Astrocyte of the spinal cord (primary cell): ENCODE measurements around the gene RAB1B.

Experiments used
- DNase-seq: peaks from one replicate; pipeline ENCODE4 v3.0.0; 2011; ENCODE audit warnings: low read depth, low spot score
- H3K4me3 ChIP-seq: 2 replicates; pipeline ENCODE4 v1.5.1; 2011; ENCODE audit warnings: low read depth, mild to moderate bottlenecking, low read length, moderate library complexity
- in situ Hi-C: cut with HindIII; loops from 2 replicates; pipeline ENCODE4 v1.10.0; 2017; ENCODE audit warnings: low sequenced_read_pairs
- TF ChIP-seq, protein P1 (sequence below): IDR thresholded peaks from 2 replicates; pipeline ENCODE4 v1.5.1; 2012; ENCODE audit warnings: low read depth, mild to moderate bottlenecking, low read length, inconsistent platforms

Gene RAB1B

DNA sequence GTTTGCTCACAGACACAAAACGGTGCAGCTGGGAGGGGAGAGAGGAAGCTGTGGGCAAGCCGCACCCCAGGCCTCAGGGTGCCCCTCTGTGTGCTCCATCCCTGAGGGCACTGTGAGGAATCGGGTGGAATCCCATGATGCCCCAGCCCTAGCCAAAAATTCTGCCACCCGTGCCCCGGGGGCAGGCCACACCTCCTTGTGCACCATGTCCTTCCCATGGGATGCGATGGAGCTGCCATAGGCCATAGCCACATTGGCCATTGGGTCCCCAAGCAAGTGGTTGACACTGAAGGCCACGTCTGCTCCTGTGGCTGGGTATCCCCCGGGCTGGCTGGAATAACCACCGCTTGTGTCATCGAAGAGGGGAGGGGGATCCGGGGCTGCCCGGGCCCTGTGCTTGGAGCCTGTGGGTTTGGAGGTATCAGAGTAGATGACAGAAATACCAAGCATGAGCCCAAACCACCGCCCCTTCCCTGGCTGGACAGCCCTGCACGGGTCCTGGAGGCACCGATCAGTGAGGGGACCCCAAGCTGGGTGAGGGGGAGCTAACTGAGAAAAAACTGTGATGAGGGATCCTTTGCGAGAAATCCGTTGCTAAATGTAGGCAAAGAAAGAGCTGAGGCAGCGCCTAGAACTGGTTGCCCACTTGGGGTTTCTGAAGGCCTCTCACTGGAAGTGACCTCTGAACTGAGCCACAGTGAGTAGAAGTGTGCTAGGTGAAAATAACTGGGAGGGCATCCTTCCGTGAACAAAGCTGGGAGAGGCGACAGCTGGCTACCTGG is 19.6 kb downstream of the RAB1B start:
- in situ Hi-C loops, result no loop called here
- peak overlapping the region; percentile 89 for H3K4me3 ChIP-seq
- TF ChIP-seq, protein P1, sequence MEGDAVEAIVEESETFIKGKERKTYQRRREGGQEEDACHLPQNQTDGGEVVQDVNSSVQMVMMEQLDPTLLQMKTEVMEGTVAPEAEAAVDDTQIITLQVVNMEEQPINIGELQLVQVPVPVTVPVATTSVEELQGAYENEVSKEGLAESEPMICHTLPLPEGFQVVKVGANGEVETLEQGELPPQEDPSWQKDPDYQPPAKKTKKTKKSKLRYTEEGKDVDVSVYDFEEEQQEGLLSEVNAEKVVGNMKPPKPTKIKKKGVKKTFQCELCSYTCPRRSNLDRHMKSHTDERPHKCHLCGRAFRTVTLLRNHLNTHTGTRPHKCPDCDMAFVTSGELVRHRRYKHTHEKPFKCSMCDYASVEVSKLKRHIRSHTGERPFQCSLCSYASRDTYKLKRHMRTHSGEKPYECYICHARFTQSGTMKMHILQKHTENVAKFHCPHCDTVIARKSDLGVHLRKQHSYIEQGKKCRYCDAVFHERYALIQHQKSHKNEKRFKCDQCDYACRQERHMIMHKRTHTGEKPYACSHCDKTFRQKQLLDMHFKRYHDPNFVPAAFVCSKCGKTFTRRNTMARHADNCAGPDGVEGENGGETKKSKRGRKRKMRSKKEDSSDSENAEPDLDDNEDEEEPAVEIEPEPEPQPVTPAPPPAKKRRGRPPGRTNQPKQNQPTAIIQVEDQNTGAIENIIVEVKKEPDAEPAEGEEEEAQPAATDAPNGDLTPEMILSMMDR, result no peak
- DNase-seq, result peak; percentile 7

DNA sequence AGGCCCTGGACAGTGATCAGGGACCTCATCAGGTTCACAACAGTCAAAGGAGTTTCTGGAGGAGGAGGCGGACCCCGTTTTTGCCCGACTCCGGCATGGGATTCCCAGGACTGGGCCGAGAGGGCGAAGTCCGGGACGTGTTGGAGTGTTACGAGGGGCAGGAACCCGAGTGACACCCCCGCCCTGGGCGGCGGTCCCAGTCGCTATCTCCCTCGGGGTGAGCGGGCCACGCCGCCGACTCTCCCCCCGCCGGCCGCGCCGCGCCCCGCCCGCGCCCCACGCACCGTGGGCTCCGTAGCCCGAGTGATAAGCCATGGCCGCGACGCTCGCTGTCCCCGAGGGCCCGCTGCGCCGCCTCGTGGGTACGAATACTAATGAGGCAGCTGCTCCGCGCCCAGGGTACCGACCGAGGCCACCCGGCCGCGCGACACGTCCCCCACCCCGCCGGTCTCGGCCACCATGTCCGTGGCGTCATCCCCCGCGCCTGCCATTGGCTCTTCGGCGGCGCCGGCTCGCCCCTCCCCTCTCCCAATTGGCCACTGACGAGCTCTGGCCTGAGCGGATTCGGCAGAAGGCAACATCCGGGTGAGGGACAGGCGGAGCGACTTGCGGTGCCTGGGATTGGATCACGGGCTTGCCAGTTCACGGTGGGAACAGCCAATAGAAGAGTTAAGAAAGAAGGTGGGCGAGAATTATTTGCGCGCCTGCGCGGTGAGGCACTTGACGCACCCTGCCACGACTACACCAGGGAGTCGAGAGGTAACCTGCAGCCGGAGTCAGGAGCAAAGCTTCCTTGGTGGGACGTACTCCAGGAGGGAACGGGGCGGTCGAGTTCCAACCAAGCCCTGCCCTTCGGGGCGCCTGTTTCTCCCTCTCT is 20.5 kb downstream of the RAB1B start, which contains the start of gene YIF1A:
Gene YIF1A (minus strand): TSS at position 473 of the 877 bp plus-strand sequence. CDS start 158 bp downstream, at position 315.
- in situ Hi-C loops, result no loop called here
- TF ChIP-seq, protein P1, result no peak
- peak; percentile 100 for DNase-seq
- peak within 1 kb of the TSS; percentile 89 for H3K4me3 ChIP-seq

DNA sequence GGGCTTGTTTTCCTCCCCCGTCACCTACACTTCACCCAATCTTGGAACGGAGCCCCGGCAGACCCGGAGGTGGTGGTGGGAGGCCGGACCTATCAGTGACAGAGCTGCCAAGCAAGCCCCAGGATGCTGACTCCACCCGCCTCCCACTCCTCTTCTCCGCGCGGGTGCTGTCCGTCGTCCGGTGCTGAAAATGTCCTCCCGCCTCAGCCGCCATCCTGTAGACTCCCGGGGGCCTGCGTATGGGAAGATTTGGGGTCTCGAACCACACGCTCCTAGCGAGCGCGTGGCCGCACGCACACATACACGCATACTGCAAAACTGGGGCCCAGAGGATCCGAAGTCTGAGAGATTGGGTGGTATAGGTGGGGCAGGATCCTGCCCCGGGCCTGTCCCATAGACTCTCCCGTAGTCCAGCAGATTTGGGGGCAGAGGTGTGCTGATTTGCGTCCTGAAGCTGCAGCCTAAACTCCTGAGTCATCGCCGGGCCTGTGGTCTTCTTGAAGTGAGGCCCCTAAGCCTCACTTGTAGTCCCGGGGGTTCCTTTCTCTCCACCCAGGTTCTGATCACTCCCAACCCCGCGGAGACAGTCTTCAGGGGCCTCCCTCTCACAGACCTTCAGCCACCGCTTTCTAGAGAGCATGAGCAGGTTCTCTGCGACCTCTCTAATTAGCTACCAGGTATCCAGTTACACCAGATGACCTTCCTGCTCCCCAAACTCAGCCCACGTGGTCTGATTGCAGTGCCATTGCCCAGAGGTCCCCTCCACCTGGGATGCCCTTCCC is 21.3 kb downstream of the RAB1B start:
- peak overlapping the region; percentile 69 for H3K4me3 ChIP-seq
- TF ChIP-seq, protein P1, result no peak
- no peak for DNase-seq
- in situ Hi-C loops, result no loop called here

DNA sequence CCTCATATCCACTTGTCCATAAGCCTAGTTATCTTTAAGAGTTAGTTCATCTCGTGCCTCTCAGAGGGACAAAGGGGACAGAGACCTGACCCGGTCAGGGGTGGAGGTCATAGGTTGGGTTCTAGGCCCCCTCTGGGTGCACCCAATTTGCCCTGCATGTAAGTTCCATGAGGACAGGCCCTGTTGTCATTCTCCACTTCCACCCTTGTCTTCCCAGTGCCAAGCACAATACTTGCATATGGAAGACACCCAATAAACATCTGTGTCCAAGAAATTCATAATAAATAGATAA is 21.8 kb downstream of the RAB1B start:
- TF ChIP-seq, protein P1, result no peak
- in situ Hi-C loops, result no loop called here
- no peak for DNase-seq
- no peak overlapping the region for H3K4me3 ChIP-seq

DNA sequence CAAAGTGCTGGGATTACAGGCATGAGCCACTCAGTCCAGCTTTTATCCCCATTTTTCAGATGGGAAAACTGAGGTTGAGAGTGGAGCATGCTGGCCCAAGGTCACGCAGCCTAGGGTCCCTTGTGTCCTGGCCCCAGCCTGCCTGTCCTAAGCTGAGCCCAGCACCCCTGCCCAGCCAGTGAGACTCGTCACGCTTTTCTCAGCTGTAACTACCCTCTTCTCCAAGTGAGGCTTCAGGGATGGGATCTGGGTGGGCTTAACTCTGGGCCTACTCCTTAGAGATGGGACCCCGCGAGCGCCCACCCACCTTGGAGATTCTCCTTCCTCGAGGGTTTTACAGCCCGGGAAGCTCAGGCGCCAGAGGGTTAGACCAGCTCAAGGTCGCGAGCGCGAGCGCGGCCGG is 22.9 kb downstream of the RAB1B start:
- in situ Hi-C loops, result no loop called here
- no peak overlapping the region for H3K4me3 ChIP-seq
- no peak for DNase-seq
- TF ChIP-seq, protein P1, result no peak
